Memory B cell (primary cell): ENCODE measurements around the gene SLFN14.
"Not testable (repeated sequence)": the region's sequence is repeated elsewhere in the genome, so short reads cannot be mapped to it uniquely, and the experiment has no call there.

ENCODE experiments used
- ATAC-seq: fragments of 150-1000 bp; cut with Tn5 transposase; 2 replicates; pipeline ENCODE4 v1.10.0; 2021; ENCODE audit warnings: low read depth, mild to moderate bottlenecking, moderate library complexity
- DNase-seq, 2 donors: peaks; one replicate each; pipeline ENCODE4 v3.0.0; 2022; ENCODE audit warnings: low spot score in 2 of 2
- H3K27ac Mint-ChIP-seq: one replicate; pipeline ENCODE4 v1.8.0; 2022; ENCODE audit warnings: mild to moderate bottlenecking, moderate library complexity, mixed read lengths
- H3K27me3 Mint-ChIP-seq: one replicate; pipeline ENCODE4 v1.8.0; 2022; ENCODE audit warnings: mixed read lengths
- H3K36me3 Mint-ChIP-seq: one replicate; pipeline ENCODE4 v1.8.0; 2022; ENCODE audit warnings: mild to moderate bottlenecking, mixed read lengths
- H3K4me1 Mint-ChIP-seq: one replicate; pipeline ENCODE4 v1.8.0; 2022; ENCODE audit warnings: mixed read lengths
- H3K4me3 Mint-ChIP-seq: one replicate; pipeline ENCODE4 v1.8.0; 2022; ENCODE audit warnings: mild to moderate bottlenecking, moderate library complexity, mixed read lengths
- H3K9me3 Mint-ChIP-seq: one replicate; pipeline ENCODE4 v1.8.0; 2022; ENCODE audit warnings: mixed read lengths

Gene SLFN14

GRCh38 chr17:35523296-35523695, 37.3 kb downstream of the SLFN14 start:
- Mint-ChIP-seq H3K9me3 (peaks cover 1% of the 10 kb centered on the region), H3K4me1 (no peaks in the 10 kb centered on the region), H3K27me3 (peaks cover 5% of the 10 kb centered on the region), H3K27ac (no peak overlapping the region), H3K4me3 (no peak overlapping the region), H3K36me3 (peaks cover 2% of the 10 kb centered on the region)
- ATAC-seq (no peak), DNase-seq (no peak)

GRCh38 chr17:35521654-35522256, 38.9 kb downstream of the SLFN14 start:
- H3K36me3 Mint-ChIP-seq, H3K4me3 Mint-ChIP-seq, DNase-seq, H3K9me3 Mint-ChIP-seq, H3K27ac Mint-ChIP-seq, H3K4me1 Mint-ChIP-seq, ATAC-seq: not testable (repeated sequence)
- peaks cover 15% of the 10 kb centered on the region for H3K27me3 Mint-ChIP-seq

- Mint-ChIP-seq H3K27me3 (peaks cover 15% of the 10 kb centered on the region), H3K4me1 (no peaks in the 10 kb centered on the region), H3K9me3 (peaks cover 1% of the 10 kb centered on the region), H3K4me3 (no peak overlapping the region), H3K27ac (no peak overlapping the region), H3K36me3 (peaks cover 2% of the 10 kb centered on the region)
- ATAC-seq = no peak
- no peak for DNase-seq
These were observed 39.5 kb downstream of the SLFN14 start for GRCh38 chr17:35521150-35521549.

- Mint-ChIP-seq H3K4me1 (no peaks in the 10 kb centered on the region), H3K4me3 (no peak overlapping the region)
- no peak for ATAC-seq
These were observed 40.6 kb downstream of the SLFN14 start for GRCh38 chr17:35519906-35520442.

GRCh38 chr17:35519439-35519838, 41.2 kb downstream of the SLFN14 start:
- Mint-ChIP-seq H3K4me1 (no peaks in the 10 kb centered on the region), H3K27ac (no peak overlapping the region), H3K9me3 (no peaks in the 10 kb centered on the region), H3K36me3 (no peaks in the 10 kb centered on the region), H3K4me3 (no peak overlapping the region), H3K27me3 (peaks cover 14% of the 10 kb centered on the region)
- no peak for ATAC-seq
- no peak for DNase-seq

More at GRCh38 chr17:35519906-35520442, 40.6 kb downstream of the SLFN14 start:
- DNase-seq = no peak
- peaks cover 1% of the 10 kb centered on the region for H3K9me3 Mint-ChIP-seq
- no peak overlapping the region for H3K27ac Mint-ChIP-seq
- peaks cover 2% of the 10 kb centered on the region for H3K36me3 Mint-ChIP-seq
- peaks cover 15% of the 10 kb centered on the region for H3K27me3 Mint-ChIP-seq

GRCh38 chr17:35518431-35518830, 42.2 kb downstream of the SLFN14 start:
- ATAC-seq, H3K9me3 Mint-ChIP-seq, DNase-seq, H3K36me3 Mint-ChIP-seq, H3K4me1 Mint-ChIP-seq, H3K27ac Mint-ChIP-seq, H3K4me3 Mint-ChIP-seq: not testable (repeated sequence)
- H3K27me3 Mint-ChIP-seq = peaks cover 14% of the 10 kb centered on the region

GRCh38 chr17:35515027-35515426, 45.6 kb downstream of the SLFN14 start:
- H3K4me3 Mint-ChIP-seq = no peak overlapping the region
- ATAC-seq (no peak), DNase-seq (no peak)
- no peaks in the 10 kb centered on the region for H3K9me3 Mint-ChIP-seq
- H3K4me1 Mint-ChIP-seq = no peaks in the 10 kb centered on the region
- no peak overlapping the region for H3K27ac Mint-ChIP-seq
- H3K36me3 Mint-ChIP-seq = no peaks in the 10 kb centered on the region
- H3K27me3 Mint-ChIP-seq = peaks cover 16% of the 10 kb centered on the region

- peaks cover 16% of the 10 kb centered on the region for H3K27me3 Mint-ChIP-seq
- H3K36me3 Mint-ChIP-seq = no peaks in the 10 kb centered on the region
- no peak overlapping the region for H3K27ac Mint-ChIP-seq
- H3K9me3 Mint-ChIP-seq = no peaks in the 10 kb centered on the region
- no peak for DNase-seq
- no peak for ATAC-seq
- H3K4me3 Mint-ChIP-seq = no peak overlapping the region
- no peaks in the 10 kb centered on the region for H3K4me1 Mint-ChIP-seq
These were observed 46.1 kb downstream of the SLFN14 start for GRCh38 chr17:35514564-35514963.
